WTC11 (cell line): ENCODE measurements around the gene ZNF678. TPM values are rescaled to one million over a fixed set of nuclear protein-coding genes. Genes with fewer than 3 reads are reported as not detected.
A peak's percentile ranks its signal among the peaks of the same experiment; 100 is the strongest.

ENCODE experiments used
- ATAC-seq: fragments of 200-7000 bp; cut with Tn5 transposase; 2 replicates; pipeline ENCODE4 v1.10.0; 2021; ENCODE audit warnings: mild to moderate bottlenecking, moderate library complexity
- CTCF ChIA-PET: fragments of 300-600 bp; sonication (Branson Sonifier 250); formaldehyde crosslinking; loops from one replicate; lab custom pipeline; 2021; ENCODE audit warnings: antibody characterized with exemption; lab: Charles Lee
- POLR2A ChIA-PET: fragments of 350-600 bp; sonication (Branson Sonifier 250); formaldehyde crosslinking; loops from one replicate; lab custom pipeline; 2021; ENCODE audit warnings: antibody characterized with exemption; lab: Charles Lee
- DNase-seq: peaks from one replicate; pipeline ENCODE4 v3.0.0; 2021; ENCODE audit warnings: low spot score
- H3K27ac Mint-ChIP-seq: 2 replicates; pipeline ENCODE4 v1.8.0; 2021; ENCODE audit warnings: mixed read lengths
- H3K27me3 Mint-ChIP-seq: 2 replicates; pipeline ENCODE4 v1.8.0; 2021; ENCODE audit warnings: low read depth, mild to moderate bottlenecking, moderate library complexity, mixed read lengths
- H3K36me3 Mint-ChIP-seq: 2 replicates; pipeline ENCODE4 v1.8.0; 2021; ENCODE audit warnings: mixed read lengths
- H3K4me1 Mint-ChIP-seq: 2 replicates; pipeline ENCODE4 v1.8.0; 2022; ENCODE audit warnings: mixed read lengths
- H3K4me3 Mint-ChIP-seq: 2 replicates; pipeline ENCODE4 v1.8.0; 2021; ENCODE audit warnings: mild to moderate bottlenecking, moderate library complexity, mixed read lengths
- H3K9me3 Mint-ChIP-seq: 2 replicates; pipeline ENCODE4 v1.8.0; 2021; ENCODE audit warnings: mixed read lengths
- ATF1 ChIP-seq: sonication (generic); formaldehyde crosslinking; IDR thresholded peaks from 2 replicates; pipeline ENCODE4 v1.8.1; 2023; ENCODE audit warnings: mild to moderate bottlenecking, moderate library complexity, missing genetic modification reagents
- CREB1 ChIP-seq: sonication (generic); formaldehyde crosslinking; IDR thresholded peaks from 2 replicates; pipeline ENCODE4 v1.8.0; 2023; ENCODE audit warnings: mild to moderate bottlenecking, missing genetic modification reagents
- E2F1 ChIP-seq: sonication (generic); formaldehyde crosslinking; IDR thresholded peaks from 2 replicates; pipeline ENCODE4 v1.8.0; 2022; ENCODE audit warnings: mild to moderate bottlenecking, missing genetic modification reagents
- EMX1 ChIP-seq: fragments of 250-450 bp; sonication (Bioruptor Pico); IDR thresholded peaks from 2 replicates; pipeline ENCODE4 v1.8.0; 2021; ENCODE audit warnings: mild to moderate bottlenecking
- ESRRA ChIP-seq: sonication (generic); formaldehyde crosslinking; IDR thresholded peaks from 2 replicates; pipeline ENCODE4 v1.8.1; 2022; ENCODE audit warnings: mild to moderate bottlenecking, missing genetic modification reagents, borderline replicate concordance
- GTF2I ChIP-seq: fragments of 250-450 bp; sonication (Bioruptor Pico); conservative IDR thresholded peaks from 2 replicates; pipeline ENCODE4 v1.4.0; 2021; ENCODE audit warnings: mild to moderate bottlenecking
- IRF2 ChIP-seq: sonication (generic); formaldehyde crosslinking; IDR thresholded peaks from 2 replicates; pipeline ENCODE4 v1.8.0; 2022; ENCODE audit warnings: low read depth, missing genetic modification reagents, borderline replicate concordance
- MAX ChIP-seq: sonication (generic); formaldehyde crosslinking; IDR thresholded peaks from 2 replicates; pipeline ENCODE4 v1.8.0; 2022; ENCODE audit warnings: mild to moderate bottlenecking, missing genetic modification reagents
- MYBL2 ChIP-seq: sonication (generic); formaldehyde crosslinking; IDR thresholded peaks from 2 replicates; pipeline ENCODE4 v1.8.1; 2023; ENCODE audit warnings: mild to moderate bottlenecking, moderate library complexity, missing genetic modification reagents
- NFATC4 ChIP-seq: fragments of 250-450 bp; sonication (Bioruptor Pico); IDR thresholded peaks from 2 replicates; pipeline ENCODE4 v1.9.0; 2021; ENCODE audit warnings: mild to moderate bottlenecking
- NFYB ChIP-seq: sonication (generic); formaldehyde crosslinking; conservative IDR thresholded peaks from 2 replicates; pipeline ENCODE4 v1.8.0; 2022; ENCODE audit warnings: low read depth, missing genetic modification reagents
- NR1H2 ChIP-seq: sonication (generic); formaldehyde crosslinking; IDR thresholded peaks from 2 replicates; pipeline ENCODE4 v1.9.0; 2021; ENCODE audit warnings: mild to moderate bottlenecking, moderate library complexity, missing genetic modification reagents
- NR3C1 ChIP-seq: sonication (generic); formaldehyde crosslinking; conservative IDR thresholded peaks from 2 replicates; pipeline ENCODE4 v1.8.1; 2023; ENCODE audit warnings: low read depth, mild to moderate bottlenecking, missing genetic modification reagents
- PRDM15 ChIP-seq: sonication (generic); formaldehyde crosslinking; IDR thresholded peaks from 2 replicates; pipeline ENCODE4 v1.8.0; 2022; ENCODE audit warnings: missing genetic modification reagents
- PRRX2 ChIP-seq: fragments of 250-450 bp; sonication (Bioruptor Pico); IDR thresholded peaks from 2 replicates; pipeline ENCODE4 v1.8.0; 2021; ENCODE audit warnings: mild to moderate bottlenecking
- SMAD3 ChIP-seq: sonication (generic); formaldehyde crosslinking; IDR thresholded peaks from 2 replicates; pipeline ENCODE4 v1.8.0; 2022; ENCODE audit warnings: missing genetic modification reagents, mild to moderate bottlenecking, borderline replicate concordance
- SMAD4 ChIP-seq: sonication (generic); formaldehyde crosslinking; IDR thresholded peaks from 2 replicates; pipeline ENCODE4 v1.8.0; 2022; ENCODE audit warnings: mild to moderate bottlenecking, missing genetic modification reagents
- ZBTB21 ChIP-seq: sonication (generic); formaldehyde crosslinking; IDR thresholded peaks from 2 replicates; pipeline ENCODE4 v1.8.1; 2023; ENCODE audit warnings: mild to moderate bottlenecking, missing genetic modification reagents, borderline replicate concordance
- ZNF263 ChIP-seq: sonication (generic); formaldehyde crosslinking; IDR thresholded peaks from 2 replicates; pipeline ENCODE4 v1.8.1; 2022; ENCODE audit warnings: low read depth, mild to moderate bottlenecking, moderate library complexity, missing genetic modification reagents
- ZNF416 ChIP-seq: fragments of 250-450 bp; sonication (Bioruptor Pico); IDR thresholded peaks from 2 replicates; pipeline ENCODE4 v1.9.0; 2021; ENCODE audit warnings: mild to moderate bottlenecking, inconsistent platforms
- ZNF423 ChIP-seq: fragments of 250-450 bp; sonication (Bioruptor Pico); IDR thresholded peaks from 2 replicates; pipeline ENCODE4 v2.1.2; 2022; ENCODE audit warnings: mild to moderate bottlenecking, moderate library complexity
- ZNF671 ChIP-seq: fragments of 250-450 bp; sonication (Bioruptor Pico); IDR thresholded peaks from 2 replicates; pipeline ENCODE4 v1.8.0; 2021; ENCODE audit warnings: mild to moderate bottlenecking
- total RNA-seq: library from RNA; stranded (reverse); gene quantifications from 3 replicates; pipeline ENCODE4 v1.2.3, GENCODE V29; 2021
- TF ChIP-seq, protein P1 (sequence below): sonication (generic); formaldehyde crosslinking; IDR thresholded peaks from 2 replicates; pipeline ENCODE4 v1.8.1; 2022; ENCODE audit warnings: mild to moderate bottlenecking, missing genetic modification reagents, moderate library complexity, borderline replicate concordance

ZNF678 gene
- total RNA-seq, 1 experiment from 2014 or later, result 28.9 TPM

- peaks cover 57% of the 10 kb centered on the region for H3K9me3 Mint-ChIP-seq
- ATAC-seq (no peak), DNase-seq (no peak)
- no peak for TF ChIP-seq MYBL2 (CRISPR knock-in tag)
- no peak for TF ChIP-seq ZNF671
- TF ChIP-seq PRDM15, result no peak
- no peak for TF ChIP-seq ZNF423 (CRISPR knock-in tag)
- TF ChIP-seq SMAD4 (CRISPR knock-in tag), result no peak
- TF ChIP-seq, protein P1, sequence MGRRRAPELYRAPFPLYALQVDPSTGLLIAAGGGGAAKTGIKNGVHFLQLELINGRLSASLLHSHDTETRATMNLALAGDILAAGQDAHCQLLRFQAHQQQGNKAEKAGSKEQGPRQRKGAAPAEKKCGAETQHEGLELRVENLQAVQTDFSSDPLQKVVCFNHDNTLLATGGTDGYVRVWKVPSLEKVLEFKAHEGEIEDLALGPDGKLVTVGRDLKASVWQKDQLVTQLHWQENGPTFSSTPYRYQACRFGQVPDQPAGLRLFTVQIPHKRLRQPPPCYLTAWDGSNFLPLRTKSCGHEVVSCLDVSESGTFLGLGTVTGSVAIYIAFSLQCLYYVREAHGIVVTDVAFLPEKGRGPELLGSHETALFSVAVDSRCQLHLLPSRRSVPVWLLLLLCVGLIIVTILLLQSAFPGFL (CRISPR knock-in tag), result no peak
- no peak for TF ChIP-seq NR1H2
- no peak for TF ChIP-seq ESRRA (CRISPR knock-in tag)
- TF ChIP-seq PRRX2 (CRISPR knock-in tag), result no peak
- no peak for TF ChIP-seq ATF1 (CRISPR knock-in tag)
- POLR2A ChIA-PET, result no interaction called here
- CTCF ChIA-PET, result no interaction called here
- no peaks in the 10 kb centered on the region; the same call in 1 of the 2 replicates for H3K27me3 Mint-ChIP-seq
- peaks cover 40% of the 10 kb centered on the region for H3K4me1 Mint-ChIP-seq
- H3K4me3 Mint-ChIP-seq, result no peak overlapping the region
- H3K27ac Mint-ChIP-seq, result no peak overlapping the region
- H3K36me3 Mint-ChIP-seq, result peaks cover 50% of the 10 kb centered on the region
Observed at GRCh38 chr1:227621211-227621610, 57.9 kb downstream of the ZNF678 start.

- Mint-ChIP-seq H3K4me3 (no peak overlapping the region), H3K9me3 (peaks cover 67% of the 10 kb centered on the region), H3K36me3 (peaks cover 49% of the 10 kb centered on the region), H3K27me3 (no peaks in the 10 kb centered on the region; the same call in 1 of the 2 replicates), H3K27ac (no peak overlapping the region), H3K4me1 (peaks cover 40% of the 10 kb centered on the region)
- DNase-seq (no peak), ATAC-seq (no peak; the same call in 1 of the 2 replicates)
- CTCF ChIA-PET, result interaction anchor here (0.9 kb wide), 1 partner anchor 331 kb away, joined by 3 read pairs; no protein-coding TSS in a partner anchor
- POLR2A ChIA-PET, result no interaction called here
- TF ChIP-seq SMAD3 (CRISPR knock-in tag), result no peak
- peak; percentile 91; the same call in 1 of the 2 replicates for TF ChIP-seq ZNF416 (CRISPR knock-in tag)
- TF ChIP-seq, all 79 proteins: peak for 1
Observed at GRCh38 chr1:227622739-227623475, 59.6 kb downstream of the ZNF678 start.

DNA sequence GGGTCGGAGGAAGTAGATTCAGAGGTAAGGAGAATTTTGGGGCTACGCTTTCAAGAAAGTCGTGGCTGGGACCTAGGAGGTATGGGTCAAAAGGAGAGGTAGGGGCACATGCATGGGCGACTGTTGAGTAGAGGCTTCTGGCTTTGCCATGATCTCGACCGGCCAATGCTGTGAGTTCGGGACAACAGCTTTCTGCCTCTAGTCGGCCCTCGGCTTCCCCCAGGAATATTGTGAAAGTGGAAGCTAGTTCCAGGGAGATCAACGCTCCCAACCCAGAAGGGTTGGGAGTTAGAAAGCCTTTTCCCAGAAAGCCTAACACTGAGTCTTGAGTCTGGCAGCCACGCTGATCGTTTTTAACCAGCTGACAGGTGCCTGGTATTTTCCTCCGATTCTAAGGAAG, 69.0 kb downstream of the ZNF678 start:
- Mint-ChIP-seq H3K9me3 (peaks cover 42% of the 10 kb centered on the region), H3K4me1 (0 out of 2 replicates have a peak, but pooled peaks cover 6% of the 10 kb centered on the region), H3K36me3 (peaks cover 26% of the 10 kb centered on the region), H3K27ac (no peak overlapping the region), H3K27me3 (no peaks in the 10 kb centered on the region), H3K4me3 (no peak overlapping the region)
- ATAC-seq (no peak), DNase-seq (no peak)
- ChIA-PET POLR2A (no interaction called here), CTCF (interaction anchor here (0.6 kb wide), 1 partner anchor 547 kb away, joined by 6 read pairs; no protein-coding TSS in a partner anchor)
- no peak for TF ChIP-seq E2F1 (CRISPR knock-in tag)
- no peak for TF ChIP-seq CREB1 (CRISPR knock-in tag)
- TF ChIP-seq NFATC4 (CRISPR knock-in tag), result no peak
- TF ChIP-seq IRF2, result no peak
- no peak for TF ChIP-seq ZNF263 (CRISPR knock-in tag)
- no peak for TF ChIP-seq NR3C1
- TF ChIP-seq ZBTB21 (CRISPR knock-in tag), result no peak
- no peak for TF ChIP-seq GTF2I (CRISPR knock-in tag)
- TF ChIP-seq EMX1 (CRISPR knock-in tag), result no peak
- TF ChIP-seq NFYB (CRISPR knock-in tag), result no peak
- TF ChIP-seq PRRX2 (CRISPR knock-in tag), result no peak
- no peak for TF ChIP-seq MAX (CRISPR knock-in tag)
